WTC11 (cell line): ENCODE data around the gene NCBP2. TPM values are rescaled to one million over a fixed set of nuclear protein-coding genes. Genes with fewer than 3 reads are reported as not detected.

Source experiments
- CBFB ChIP-seq: sonication (generic); formaldehyde crosslinking; IDR thresholded peaks from 2 replicates; pipeline ENCODE4 v1.8.1; 2022; ENCODE audit warnings: mild to moderate bottlenecking, low read depth, missing genetic modification reagents
- CREB1 ChIP-seq: sonication (generic); formaldehyde crosslinking; IDR thresholded peaks from 2 replicates; pipeline ENCODE4 v1.8.0; 2023; ENCODE audit warnings: mild to moderate bottlenecking, missing genetic modification reagents
- CREM ChIP-seq: sonication (generic); formaldehyde crosslinking; IDR thresholded peaks from 2 replicates; pipeline ENCODE4 v1.8.1; 2022; ENCODE audit warnings: mild to moderate bottlenecking, missing genetic modification reagents, moderate library complexity
- ELF4 ChIP-seq: sonication (generic); formaldehyde crosslinking; IDR thresholded peaks from 2 replicates; pipeline ENCODE4 v1.8.1; 2022; ENCODE audit warnings: low read depth, mild to moderate bottlenecking, moderate library complexity, missing genetic modification reagents
- GABPB1 ChIP-seq: sonication (generic); formaldehyde crosslinking; IDR thresholded peaks from 2 replicates; pipeline ENCODE4 v1.8.1; 2023; ENCODE audit warnings: mild to moderate bottlenecking, missing genetic modification reagents
- NFATC4 ChIP-seq: fragments of 250-450 bp; sonication (Bioruptor Pico); IDR thresholded peaks from 2 replicates; pipeline ENCODE4 v1.9.0; 2021; ENCODE audit warnings: mild to moderate bottlenecking
- NFE2L1 ChIP-seq: sonication (generic); formaldehyde crosslinking; IDR thresholded peaks from 2 replicates; pipeline ENCODE4 v1.8.1; 2023; ENCODE audit warnings: missing genetic modification reagents
- PRRX2 ChIP-seq: fragments of 250-450 bp; sonication (Bioruptor Pico); IDR thresholded peaks from 2 replicates; pipeline ENCODE4 v1.8.0; 2021; ENCODE audit warnings: mild to moderate bottlenecking
- SMAD3 ChIP-seq: sonication (generic); formaldehyde crosslinking; IDR thresholded peaks from 2 replicates; pipeline ENCODE4 v1.8.0; 2022; ENCODE audit warnings: missing genetic modification reagents, mild to moderate bottlenecking, borderline replicate concordance
- SP1 ChIP-seq: sonication (generic); formaldehyde crosslinking; conservative IDR thresholded peaks from 2 replicates; pipeline ENCODE4 v1.8.1; 2022; ENCODE audit warnings: missing genetic modification reagents
- TCF7 ChIP-seq: sonication (generic); formaldehyde crosslinking; IDR thresholded peaks from 2 replicates; pipeline ENCODE4 v1.8.0; 2022; ENCODE audit warnings: mild to moderate bottlenecking, low read depth, missing genetic modification reagents, moderate library complexity
- ZNF121 ChIP-seq: sonication (generic); formaldehyde crosslinking; IDR thresholded peaks from 2 replicates; pipeline ENCODE4 v1.8.0; 2023; ENCODE audit warnings: missing genetic modification reagents
- ZNF138 ChIP-seq: sonication (generic); formaldehyde crosslinking; conservative IDR thresholded peaks from 2 replicates; pipeline ENCODE4 v1.8.1; 2022; ENCODE audit warnings: mild to moderate bottlenecking, moderate library complexity, missing genetic modification reagents
- total RNA-seq: library from RNA; stranded (reverse); gene quantifications from 3 replicates; pipeline ENCODE4 v1.2.3, GENCODE V29; 2021
- TF ChIP-seq, protein P1 (sequence below): fragments of 250-450 bp; sonication (Bioruptor Pico); IDR thresholded peaks from 2 replicates; pipeline ENCODE4 v1.9.0; 2021; ENCODE audit warnings: mild to moderate bottlenecking, borderline replicate concordance
- TF ChIP-seq, protein P2 (sequence below): sonication (generic); formaldehyde crosslinking; conservative IDR thresholded peaks from 2 replicates; pipeline ENCODE4 v1.8.1; 2022; ENCODE audit warnings: mild to moderate bottlenecking, missing genetic modification reagents
- TF ChIP-seq, protein P3 (sequence below): sonication (generic); formaldehyde crosslinking; IDR thresholded peaks from 2 replicates; pipeline ENCODE4 v1.8.0; 2022; ENCODE audit warnings: mild to moderate bottlenecking, missing genetic modification reagents
- TF ChIP-seq, protein P4 (sequence below): sonication (generic); formaldehyde crosslinking; IDR thresholded peaks from 2 replicates; pipeline ENCODE4 v1.8.1; 2022; ENCODE audit warnings: mild to moderate bottlenecking, moderate library complexity, missing genetic modification reagents
- TF ChIP-seq, protein P5 (sequence below): sonication (generic); formaldehyde crosslinking; IDR thresholded peaks from 2 replicates; pipeline ENCODE4 v1.8.1; 2023; ENCODE audit warnings: mild to moderate bottlenecking, missing genetic modification reagents, moderate library complexity
- TF ChIP-seq, protein P6 (sequence below): fragments of 200-600 bp; IDR thresholded peaks from 2 replicates; pipeline ENCODE4 v1.8.0; 2022; ENCODE audit warnings: antibody characterized with exemption
- TF ChIP-seq, protein P7 (sequence below): sonication (generic); formaldehyde crosslinking; IDR thresholded peaks from 2 replicates; pipeline ENCODE4 v1.8.0; 2023; ENCODE audit warnings: mild to moderate bottlenecking, missing genetic modification reagents
- TF ChIP-seq, protein P8 (sequence below): sonication (generic); formaldehyde crosslinking; conservative IDR thresholded peaks from 2 replicates; pipeline ENCODE4 v1.8.1; 2023; ENCODE audit warnings: mild to moderate bottlenecking, low read depth, missing genetic modification reagents, moderate library complexity
- TF ChIP-seq, protein P9 (sequence below): sonication (generic); formaldehyde crosslinking; IDR thresholded peaks from 2 replicates; pipeline ENCODE4 v1.8.1; 2023; ENCODE audit warnings: mild to moderate bottlenecking, missing genetic modification reagents

Gene NCBP2
- total RNA-seq, 1 experiment from 2014 or later = 96.9 TPM

DNA sequence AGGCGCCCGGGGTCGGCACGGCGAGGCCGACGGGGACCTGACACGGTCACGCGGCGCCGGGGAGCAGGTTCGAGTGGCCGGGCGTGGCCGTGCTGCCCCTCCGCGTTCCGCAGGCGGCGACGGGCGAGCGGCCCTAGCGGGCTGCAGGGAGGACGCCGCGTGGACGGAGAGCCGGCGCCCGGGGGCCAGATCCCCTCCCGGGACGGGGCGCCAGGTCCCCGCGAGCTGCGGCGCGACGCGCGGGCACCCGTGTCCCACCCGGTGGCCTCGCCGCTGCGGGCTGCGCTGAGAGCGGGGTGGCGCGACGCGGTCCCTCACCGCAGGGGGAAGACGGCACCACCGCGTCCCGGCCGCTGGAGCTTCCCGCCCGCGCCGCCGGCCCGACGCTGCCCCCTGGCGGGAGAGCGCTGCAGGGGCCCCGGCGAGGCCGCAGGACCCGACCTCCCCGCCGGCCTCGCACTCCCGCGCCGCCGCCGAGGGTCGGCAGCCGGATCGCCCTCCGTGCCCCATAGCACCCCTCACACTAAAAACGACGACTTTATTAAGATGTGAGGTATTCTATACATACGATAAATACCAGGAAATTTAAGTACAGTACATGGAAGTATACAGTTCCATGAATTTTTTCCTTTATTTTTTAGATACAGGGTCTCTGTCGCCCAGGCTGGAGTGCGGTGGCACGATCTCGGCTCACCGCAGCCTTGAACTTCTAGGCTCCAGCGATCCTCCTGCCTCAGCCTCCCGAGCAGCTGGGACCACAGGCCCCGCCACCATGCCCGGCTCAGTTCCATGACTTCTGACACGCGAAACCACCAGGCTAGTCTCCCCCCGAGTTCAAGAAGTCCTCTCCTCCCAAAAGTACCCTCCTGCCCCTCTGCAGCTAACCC, 27.6 kb upstream of the NCBP2 start (continued):
- TF ChIP-seq NFATC4 (CRISPR knock-in tag) (no peak), ZNF138 (CRISPR knock-in tag) (no peak), PRRX2 (CRISPR knock-in tag) (no peak), CREM (peak; percentile 39; the same call in 1 of the 2 replicates), CBFB (CRISPR knock-in tag) (no peak), NFE2L1 (CRISPR knock-in tag) (peak; percentile 36; the same call in 1 of the 2 replicates), SMAD3 (no peak), CREB1 (CRISPR knock-in tag) (no peak), SP1 (0 out of 2 replicates have a peak, but pooled peaks have one; percentile 50), ZNF121 (CRISPR knock-in tag) (no peak), TCF7 (CRISPR knock-in tag) (no peak; the same call in 1 of the 2 replicates), ELF4 (no peak), GABPB1 (CRISPR knock-in tag) (no peak)
- TF ChIP-seq, protein P1, sequence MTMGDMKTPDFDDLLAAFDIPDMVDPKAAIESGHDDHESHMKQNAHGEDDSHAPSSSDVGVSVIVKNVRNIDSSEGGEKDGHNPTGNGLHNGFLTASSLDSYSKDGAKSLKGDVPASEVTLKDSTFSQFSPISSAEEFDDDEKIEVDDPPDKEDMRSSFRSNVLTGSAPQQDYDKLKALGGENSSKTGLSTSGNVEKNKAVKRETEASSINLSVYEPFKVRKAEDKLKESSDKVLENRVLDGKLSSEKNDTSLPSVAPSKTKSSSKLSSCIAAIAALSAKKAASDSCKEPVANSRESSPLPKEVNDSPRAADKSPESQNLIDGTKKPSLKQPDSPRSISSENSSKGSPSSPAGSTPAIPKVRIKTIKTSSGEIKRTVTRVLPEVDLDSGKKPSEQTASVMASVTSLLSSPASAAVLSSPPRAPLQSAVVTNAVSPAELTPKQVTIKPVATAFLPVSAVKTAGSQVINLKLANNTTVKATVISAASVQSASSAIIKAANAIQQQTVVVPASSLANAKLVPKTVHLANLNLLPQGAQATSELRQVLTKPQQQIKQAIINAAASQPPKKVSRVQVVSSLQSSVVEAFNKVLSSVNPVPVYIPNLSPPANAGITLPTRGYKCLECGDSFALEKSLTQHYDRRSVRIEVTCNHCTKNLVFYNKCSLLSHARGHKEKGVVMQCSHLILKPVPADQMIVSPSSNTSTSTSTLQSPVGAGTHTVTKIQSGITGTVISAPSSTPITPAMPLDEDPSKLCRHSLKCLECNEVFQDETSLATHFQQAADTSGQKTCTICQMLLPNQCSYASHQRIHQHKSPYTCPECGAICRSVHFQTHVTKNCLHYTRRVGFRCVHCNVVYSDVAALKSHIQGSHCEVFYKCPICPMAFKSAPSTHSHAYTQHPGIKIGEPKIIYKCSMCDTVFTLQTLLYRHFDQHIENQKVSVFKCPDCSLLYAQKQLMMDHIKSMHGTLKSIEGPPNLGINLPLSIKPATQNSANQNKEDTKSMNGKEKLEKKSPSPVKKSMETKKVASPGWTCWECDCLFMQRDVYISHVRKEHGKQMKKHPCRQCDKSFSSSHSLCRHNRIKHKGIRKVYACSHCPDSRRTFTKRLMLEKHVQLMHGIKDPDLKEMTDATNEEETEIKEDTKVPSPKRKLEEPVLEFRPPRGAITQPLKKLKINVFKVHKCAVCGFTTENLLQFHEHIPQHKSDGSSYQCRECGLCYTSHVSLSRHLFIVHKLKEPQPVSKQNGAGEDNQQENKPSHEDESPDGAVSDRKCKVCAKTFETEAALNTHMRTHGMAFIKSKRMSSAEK (CRISPR knock-in tag) = no peak
- TF ChIP-seq, protein P2, sequence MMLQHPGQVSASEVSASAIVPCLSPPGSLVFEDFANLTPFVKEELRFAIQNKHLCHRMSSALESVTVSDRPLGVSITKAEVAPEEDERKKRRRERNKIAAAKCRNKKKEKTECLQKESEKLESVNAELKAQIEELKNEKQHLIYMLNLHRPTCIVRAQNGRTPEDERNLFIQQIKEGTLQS (CRISPR knock-in tag) = no peak
- TF ChIP-seq, protein P3, sequence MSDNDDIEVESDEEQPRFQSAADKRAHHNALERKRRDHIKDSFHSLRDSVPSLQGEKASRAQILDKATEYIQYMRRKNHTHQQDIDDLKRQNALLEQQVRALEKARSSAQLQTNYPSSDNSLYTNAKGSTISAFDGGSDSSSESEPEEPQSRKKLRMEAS = no peak
- TF ChIP-seq, protein P4, sequence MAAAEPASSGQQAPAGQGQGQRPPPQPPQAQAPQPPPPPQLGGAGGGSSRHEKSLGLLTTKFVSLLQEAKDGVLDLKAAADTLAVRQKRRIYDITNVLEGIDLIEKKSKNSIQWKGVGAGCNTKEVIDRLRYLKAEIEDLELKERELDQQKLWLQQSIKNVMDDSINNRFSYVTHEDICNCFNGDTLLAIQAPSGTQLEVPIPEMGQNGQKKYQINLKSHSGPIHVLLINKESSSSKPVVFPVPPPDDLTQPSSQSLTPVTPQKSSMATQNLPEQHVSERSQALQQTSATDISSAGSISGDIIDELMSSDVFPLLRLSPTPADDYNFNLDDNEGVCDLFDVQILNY (CRISPR knock-in tag) = peak; percentile 75; the same call in 1 of the 2 replicates
- TF ChIP-seq, protein P5, sequence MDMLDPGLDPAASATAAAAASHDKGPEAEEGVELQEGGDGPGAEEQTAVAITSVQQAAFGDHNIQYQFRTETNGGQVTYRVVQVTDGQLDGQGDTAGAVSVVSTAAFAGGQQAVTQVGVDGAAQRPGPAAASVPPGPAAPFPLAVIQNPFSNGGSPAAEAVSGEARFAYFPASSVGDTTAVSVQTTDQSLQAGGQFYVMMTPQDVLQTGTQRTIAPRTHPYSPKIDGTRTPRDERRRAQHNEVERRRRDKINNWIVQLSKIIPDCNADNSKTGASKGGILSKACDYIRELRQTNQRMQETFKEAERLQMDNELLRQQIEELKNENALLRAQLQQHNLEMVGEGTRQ = no peak
- TF ChIP-seq, protein P6, sequence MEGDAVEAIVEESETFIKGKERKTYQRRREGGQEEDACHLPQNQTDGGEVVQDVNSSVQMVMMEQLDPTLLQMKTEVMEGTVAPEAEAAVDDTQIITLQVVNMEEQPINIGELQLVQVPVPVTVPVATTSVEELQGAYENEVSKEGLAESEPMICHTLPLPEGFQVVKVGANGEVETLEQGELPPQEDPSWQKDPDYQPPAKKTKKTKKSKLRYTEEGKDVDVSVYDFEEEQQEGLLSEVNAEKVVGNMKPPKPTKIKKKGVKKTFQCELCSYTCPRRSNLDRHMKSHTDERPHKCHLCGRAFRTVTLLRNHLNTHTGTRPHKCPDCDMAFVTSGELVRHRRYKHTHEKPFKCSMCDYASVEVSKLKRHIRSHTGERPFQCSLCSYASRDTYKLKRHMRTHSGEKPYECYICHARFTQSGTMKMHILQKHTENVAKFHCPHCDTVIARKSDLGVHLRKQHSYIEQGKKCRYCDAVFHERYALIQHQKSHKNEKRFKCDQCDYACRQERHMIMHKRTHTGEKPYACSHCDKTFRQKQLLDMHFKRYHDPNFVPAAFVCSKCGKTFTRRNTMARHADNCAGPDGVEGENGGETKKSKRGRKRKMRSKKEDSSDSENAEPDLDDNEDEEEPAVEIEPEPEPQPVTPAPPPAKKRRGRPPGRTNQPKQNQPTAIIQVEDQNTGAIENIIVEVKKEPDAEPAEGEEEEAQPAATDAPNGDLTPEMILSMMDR = peak; percentile 84
- TF ChIP-seq, protein P7, sequence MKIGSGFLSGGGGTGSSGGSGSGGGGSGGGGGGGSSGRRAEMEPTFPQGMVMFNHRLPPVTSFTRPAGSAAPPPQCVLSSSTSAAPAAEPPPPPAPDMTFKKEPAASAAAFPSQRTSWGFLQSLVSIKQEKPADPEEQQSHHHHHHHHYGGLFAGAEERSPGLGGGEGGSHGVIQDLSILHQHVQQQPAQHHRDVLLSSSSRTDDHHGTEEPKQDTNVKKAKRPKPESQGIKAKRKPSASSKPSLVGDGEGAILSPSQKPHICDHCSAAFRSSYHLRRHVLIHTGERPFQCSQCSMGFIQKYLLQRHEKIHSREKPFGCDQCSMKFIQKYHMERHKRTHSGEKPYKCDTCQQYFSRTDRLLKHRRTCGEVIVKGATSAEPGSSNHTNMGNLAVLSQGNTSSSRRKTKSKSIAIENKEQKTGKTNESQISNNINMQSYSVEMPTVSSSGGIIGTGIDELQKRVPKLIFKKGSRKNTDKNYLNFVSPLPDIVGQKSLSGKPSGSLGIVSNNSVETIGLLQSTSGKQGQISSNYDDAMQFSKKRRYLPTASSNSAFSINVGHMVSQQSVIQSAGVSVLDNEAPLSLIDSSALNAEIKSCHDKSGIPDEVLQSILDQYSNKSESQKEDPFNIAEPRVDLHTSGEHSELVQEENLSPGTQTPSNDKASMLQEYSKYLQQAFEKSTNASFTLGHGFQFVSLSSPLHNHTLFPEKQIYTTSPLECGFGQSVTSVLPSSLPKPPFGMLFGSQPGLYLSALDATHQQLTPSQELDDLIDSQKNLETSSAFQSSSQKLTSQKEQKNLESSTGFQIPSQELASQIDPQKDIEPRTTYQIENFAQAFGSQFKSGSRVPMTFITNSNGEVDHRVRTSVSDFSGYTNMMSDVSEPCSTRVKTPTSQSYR = no peak
- TF ChIP-seq, protein P8, sequence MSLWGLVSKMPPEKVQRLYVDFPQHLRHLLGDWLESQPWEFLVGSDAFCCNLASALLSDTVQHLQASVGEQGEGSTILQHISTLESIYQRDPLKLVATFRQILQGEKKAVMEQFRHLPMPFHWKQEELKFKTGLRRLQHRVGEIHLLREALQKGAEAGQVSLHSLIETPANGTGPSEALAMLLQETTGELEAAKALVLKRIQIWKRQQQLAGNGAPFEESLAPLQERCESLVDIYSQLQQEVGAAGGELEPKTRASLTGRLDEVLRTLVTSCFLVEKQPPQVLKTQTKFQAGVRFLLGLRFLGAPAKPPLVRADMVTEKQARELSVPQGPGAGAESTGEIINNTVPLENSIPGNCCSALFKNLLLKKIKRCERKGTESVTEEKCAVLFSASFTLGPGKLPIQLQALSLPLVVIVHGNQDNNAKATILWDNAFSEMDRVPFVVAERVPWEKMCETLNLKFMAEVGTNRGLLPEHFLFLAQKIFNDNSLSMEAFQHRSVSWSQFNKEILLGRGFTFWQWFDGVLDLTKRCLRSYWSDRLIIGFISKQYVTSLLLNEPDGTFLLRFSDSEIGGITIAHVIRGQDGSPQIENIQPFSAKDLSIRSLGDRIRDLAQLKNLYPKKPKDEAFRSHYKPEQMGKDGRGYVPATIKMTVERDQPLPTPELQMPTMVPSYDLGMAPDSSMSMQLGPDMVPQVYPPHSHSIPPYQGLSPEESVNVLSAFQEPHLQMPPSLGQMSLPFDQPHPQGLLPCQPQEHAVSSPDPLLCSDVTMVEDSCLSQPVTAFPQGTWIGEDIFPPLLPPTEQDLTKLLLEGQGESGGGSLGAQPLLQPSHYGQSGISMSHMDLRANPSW (CRISPR knock-in tag) = no peak
- TF ChIP-seq, protein P9, sequence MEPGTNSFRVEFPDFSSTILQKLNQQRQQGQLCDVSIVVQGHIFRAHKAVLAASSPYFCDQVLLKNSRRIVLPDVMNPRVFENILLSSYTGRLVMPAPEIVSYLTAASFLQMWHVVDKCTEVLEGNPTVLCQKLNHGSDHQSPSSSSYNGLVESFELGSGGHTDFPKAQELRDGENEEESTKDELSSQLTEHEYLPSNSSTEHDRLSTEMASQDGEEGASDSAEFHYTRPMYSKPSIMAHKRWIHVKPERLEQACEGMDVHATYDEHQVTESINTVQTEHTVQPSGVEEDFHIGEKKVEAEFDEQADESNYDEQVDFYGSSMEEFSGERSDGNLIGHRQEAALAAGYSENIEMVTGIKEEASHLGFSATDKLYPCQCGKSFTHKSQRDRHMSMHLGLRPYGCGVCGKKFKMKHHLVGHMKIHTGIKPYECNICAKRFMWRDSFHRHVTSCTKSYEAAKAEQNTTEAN = no peak
